WTC11 (cell line): ENCODE measurements around the gene BRK1. TPM values are rescaled to one million over a fixed set of nuclear protein-coding genes. Genes with fewer than 3 reads are reported as not detected.

Experiments used
- ATAC-seq: fragments of 200-7000 bp; cut with Tn5 transposase; 2 replicates; pipeline ENCODE4 v1.10.0; 2021; ENCODE audit warnings: mild to moderate bottlenecking, moderate library complexity
- CTCF ChIA-PET: fragments of 300-600 bp; sonication (Branson Sonifier 250); formaldehyde crosslinking; loops from one replicate; lab custom pipeline; 2021; ENCODE audit warnings: antibody characterized with exemption; lab: Charles Lee
- POLR2A ChIA-PET: fragments of 350-600 bp; sonication (Branson Sonifier 250); formaldehyde crosslinking; loops from one replicate; lab custom pipeline; 2021; ENCODE audit warnings: antibody characterized with exemption; lab: Charles Lee
- DNase-seq: peaks from one replicate; pipeline ENCODE4 v3.0.0; 2021; ENCODE audit warnings: low spot score
- H3K27ac Mint-ChIP-seq: 2 replicates; pipeline ENCODE4 v1.8.0; 2021; ENCODE audit warnings: mixed read lengths
- H3K27me3 Mint-ChIP-seq: 2 replicates; pipeline ENCODE4 v1.8.0; 2021; ENCODE audit warnings: low read depth, mild to moderate bottlenecking, moderate library complexity, mixed read lengths
- H3K36me3 Mint-ChIP-seq: 2 replicates; pipeline ENCODE4 v1.8.0; 2021; ENCODE audit warnings: mixed read lengths
- H3K4me1 Mint-ChIP-seq: 2 replicates; pipeline ENCODE4 v1.8.0; 2022; ENCODE audit warnings: mixed read lengths
- H3K4me3 Mint-ChIP-seq: 2 replicates; pipeline ENCODE4 v1.8.0; 2021; ENCODE audit warnings: mild to moderate bottlenecking, moderate library complexity, mixed read lengths
- H3K9me3 Mint-ChIP-seq: 2 replicates; pipeline ENCODE4 v1.8.0; 2021; ENCODE audit warnings: mixed read lengths
- ATF1 ChIP-seq: sonication (generic); formaldehyde crosslinking; IDR thresholded peaks from 2 replicates; pipeline ENCODE4 v1.8.1; 2023; ENCODE audit warnings: mild to moderate bottlenecking, moderate library complexity, missing genetic modification reagents
- ESRRA ChIP-seq: sonication (generic); formaldehyde crosslinking; IDR thresholded peaks from 2 replicates; pipeline ENCODE4 v1.8.1; 2022; ENCODE audit warnings: mild to moderate bottlenecking, missing genetic modification reagents, borderline replicate concordance
- ETV6 ChIP-seq: sonication (generic); formaldehyde crosslinking; IDR thresholded peaks from 2 replicates; pipeline ENCODE4 v1.8.1; 2022; ENCODE audit warnings: mild to moderate bottlenecking, missing genetic modification reagents
- FOXP1 ChIP-seq: sonication (generic); formaldehyde crosslinking; IDR thresholded peaks from 2 replicates; pipeline ENCODE4 v1.8.0; 2022; ENCODE audit warnings: missing genetic modification reagents, mild to moderate bottlenecking, moderate library complexity, borderline replicate concordance
- GABPB1 ChIP-seq: sonication (generic); formaldehyde crosslinking; IDR thresholded peaks from 2 replicates; pipeline ENCODE4 v1.8.1; 2023; ENCODE audit warnings: mild to moderate bottlenecking, missing genetic modification reagents
- GRHL2 ChIP-seq: fragments of 250-450 bp; sonication (Bioruptor Pico); IDR thresholded peaks from 2 replicates; pipeline ENCODE4 v1.8.0; 2022; ENCODE audit warnings: mild to moderate bottlenecking, moderate library complexity; ENCODE audit not compliant: insufficient replicate concordance, severe bottlenecking
- GTF2I ChIP-seq: fragments of 250-450 bp; sonication (Bioruptor Pico); conservative IDR thresholded peaks from 2 replicates; pipeline ENCODE4 v1.4.0; 2021; ENCODE audit warnings: mild to moderate bottlenecking
- NFATC4 ChIP-seq: fragments of 250-450 bp; sonication (Bioruptor Pico); IDR thresholded peaks from 2 replicates; pipeline ENCODE4 v1.9.0; 2021; ENCODE audit warnings: mild to moderate bottlenecking
- NFE2L1 ChIP-seq: sonication (generic); formaldehyde crosslinking; IDR thresholded peaks from 2 replicates; pipeline ENCODE4 v1.8.1; 2023; ENCODE audit warnings: missing genetic modification reagents
- NFYB ChIP-seq: sonication (generic); formaldehyde crosslinking; conservative IDR thresholded peaks from 2 replicates; pipeline ENCODE4 v1.8.0; 2022; ENCODE audit warnings: low read depth, missing genetic modification reagents
- RELA ChIP-seq: sonication (generic); formaldehyde crosslinking; IDR thresholded peaks from 2 replicates; pipeline ENCODE4 v1.8.1; 2022; ENCODE audit warnings: missing genetic modification reagents, mild to moderate bottlenecking, borderline replicate concordance
- SMAD3 ChIP-seq: sonication (generic); formaldehyde crosslinking; IDR thresholded peaks from 2 replicates; pipeline ENCODE4 v1.8.0; 2022; ENCODE audit warnings: missing genetic modification reagents, mild to moderate bottlenecking, borderline replicate concordance
- SP1 ChIP-seq: sonication (generic); formaldehyde crosslinking; conservative IDR thresholded peaks from 2 replicates; pipeline ENCODE4 v1.8.1; 2022; ENCODE audit warnings: missing genetic modification reagents
- TP53 ChIP-seq: sonication (generic); formaldehyde crosslinking; IDR thresholded peaks from 2 replicates; pipeline ENCODE4 v1.8.1; 2023; ENCODE audit warnings: mild to moderate bottlenecking, missing genetic modification reagents
- ZNF219 ChIP-seq: sonication (generic); formaldehyde crosslinking; IDR thresholded peaks from 2 replicates; pipeline ENCODE4 v1.8.0; 2023; ENCODE audit warnings: missing genetic modification reagents, mild to moderate bottlenecking, borderline replicate concordance
- ZNF263 ChIP-seq: sonication (generic); formaldehyde crosslinking; IDR thresholded peaks from 2 replicates; pipeline ENCODE4 v1.8.1; 2022; ENCODE audit warnings: low read depth, mild to moderate bottlenecking, moderate library complexity, missing genetic modification reagents
- ZNF317 ChIP-seq: sonication (generic); formaldehyde crosslinking; IDR thresholded peaks from 2 replicates; pipeline ENCODE4 v1.8.1; 2023; ENCODE audit warnings: low read depth, mild to moderate bottlenecking, moderate library complexity, missing genetic modification reagents, borderline replicate concordance
- ZNF396 ChIP-seq: fragments of 250-450 bp; sonication (Bioruptor Pico); IDR thresholded peaks from 2 replicates; pipeline ENCODE4 v1.8.0; 2021; ENCODE audit warnings: mild to moderate bottlenecking, moderate library complexity, borderline replicate concordance
- ZNF671 ChIP-seq: fragments of 250-450 bp; sonication (Bioruptor Pico); IDR thresholded peaks from 2 replicates; pipeline ENCODE4 v1.8.0; 2021; ENCODE audit warnings: mild to moderate bottlenecking
- total RNA-seq: library from RNA; stranded (reverse); gene quantifications from 3 replicates; pipeline ENCODE4 v1.2.3, GENCODE V29; 2021
- TF ChIP-seq, protein P1 (sequence below): sonication (generic); formaldehyde crosslinking; IDR thresholded peaks from 2 replicates; pipeline ENCODE4 v1.8.0; 2023; ENCODE audit warnings: mild to moderate bottlenecking, missing genetic modification reagents
- TF ChIP-seq, protein P2 (sequence below): fragments of 250-450 bp; sonication (Bioruptor Pico); conservative IDR thresholded peaks from 2 replicates; pipeline ENCODE4 v1.9.0; 2021; ENCODE audit warnings: mild to moderate bottlenecking
- TF ChIP-seq, protein P3 (sequence below): sonication (generic); formaldehyde crosslinking; IDR thresholded peaks from 2 replicates; pipeline ENCODE4 v1.8.0; 2022; ENCODE audit warnings: mild to moderate bottlenecking, missing genetic modification reagents
- TF ChIP-seq, protein P4 (sequence below): sonication (generic); formaldehyde crosslinking; IDR thresholded peaks from 2 replicates; pipeline ENCODE4 v1.8.1; 2022; ENCODE audit warnings: mild to moderate bottlenecking, moderate library complexity, missing genetic modification reagents
- TF ChIP-seq, protein P5 (sequence below): fragments of 250-450 bp; sonication (Bioruptor Pico); IDR thresholded peaks from 2 replicates; pipeline ENCODE4 v1.9.0; 2021; ENCODE audit warnings: mild to moderate bottlenecking

Gene BRK1
- total RNA-seq, 1 experiment from 2014 or later: 107 TPM

DNA sequence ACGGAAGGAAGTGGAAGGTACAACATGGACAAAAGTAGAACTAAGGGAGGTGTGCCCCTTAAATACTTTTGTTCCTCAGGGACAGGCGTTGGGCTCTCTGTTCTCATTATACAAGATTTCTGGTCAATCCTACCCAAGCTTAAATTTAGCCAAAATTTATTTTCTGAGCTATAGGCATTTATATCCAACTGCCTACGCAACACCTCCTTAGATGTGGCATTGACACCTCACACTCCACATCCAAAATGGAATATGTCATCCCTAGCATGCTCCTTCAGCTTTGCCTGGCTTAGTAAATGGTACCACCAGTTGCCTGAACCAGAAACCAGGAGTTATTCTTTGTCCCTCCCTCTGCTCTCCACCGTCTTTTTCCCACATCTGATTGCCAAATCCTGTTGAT lies 33.6 kb upstream of the BRK1 start (continued):
- no peak for TF ChIP-seq GTF2I (CRISPR knock-in tag)
- no peak for TF ChIP-seq TP53 (CRISPR knock-in tag)

- Mint-ChIP-seq H3K9me3 (no peaks in the 10 kb centered on the region), H3K27me3 (no peaks in the 10 kb centered on the region), H3K4me1 (no peaks in the 10 kb centered on the region), H3K36me3 (peaks cover 67% of the 10 kb centered on the region), H3K4me3 (no peak overlapping the region), H3K27ac (no peak overlapping the region)
- ChIA-PET CTCF (no interaction called here), POLR2A (no interaction called here)
- TF ChIP-seq ZNF396 (no peak), NFE2L1 (CRISPR knock-in tag) (no peak), ESRRA (CRISPR knock-in tag) (no peak), SP1 (no peak), NFATC4 (no peak), GRHL2 (CRISPR knock-in tag) (no peak), GABPB1 (CRISPR knock-in tag) (no peak), ZNF263 (no peak), ATF1 (CRISPR knock-in tag) (no peak), NFYB (CRISPR knock-in tag) (no peak), ETV6 (CRISPR knock-in tag) (no peak), RELA (CRISPR knock-in tag) (no peak), ZNF219 (CRISPR knock-in tag) (no peak), SMAD3 (no peak)
- TF ChIP-seq, protein P1, sequence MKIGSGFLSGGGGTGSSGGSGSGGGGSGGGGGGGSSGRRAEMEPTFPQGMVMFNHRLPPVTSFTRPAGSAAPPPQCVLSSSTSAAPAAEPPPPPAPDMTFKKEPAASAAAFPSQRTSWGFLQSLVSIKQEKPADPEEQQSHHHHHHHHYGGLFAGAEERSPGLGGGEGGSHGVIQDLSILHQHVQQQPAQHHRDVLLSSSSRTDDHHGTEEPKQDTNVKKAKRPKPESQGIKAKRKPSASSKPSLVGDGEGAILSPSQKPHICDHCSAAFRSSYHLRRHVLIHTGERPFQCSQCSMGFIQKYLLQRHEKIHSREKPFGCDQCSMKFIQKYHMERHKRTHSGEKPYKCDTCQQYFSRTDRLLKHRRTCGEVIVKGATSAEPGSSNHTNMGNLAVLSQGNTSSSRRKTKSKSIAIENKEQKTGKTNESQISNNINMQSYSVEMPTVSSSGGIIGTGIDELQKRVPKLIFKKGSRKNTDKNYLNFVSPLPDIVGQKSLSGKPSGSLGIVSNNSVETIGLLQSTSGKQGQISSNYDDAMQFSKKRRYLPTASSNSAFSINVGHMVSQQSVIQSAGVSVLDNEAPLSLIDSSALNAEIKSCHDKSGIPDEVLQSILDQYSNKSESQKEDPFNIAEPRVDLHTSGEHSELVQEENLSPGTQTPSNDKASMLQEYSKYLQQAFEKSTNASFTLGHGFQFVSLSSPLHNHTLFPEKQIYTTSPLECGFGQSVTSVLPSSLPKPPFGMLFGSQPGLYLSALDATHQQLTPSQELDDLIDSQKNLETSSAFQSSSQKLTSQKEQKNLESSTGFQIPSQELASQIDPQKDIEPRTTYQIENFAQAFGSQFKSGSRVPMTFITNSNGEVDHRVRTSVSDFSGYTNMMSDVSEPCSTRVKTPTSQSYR (CRISPR knock-in tag): no peak
- TF ChIP-seq, protein P2, sequence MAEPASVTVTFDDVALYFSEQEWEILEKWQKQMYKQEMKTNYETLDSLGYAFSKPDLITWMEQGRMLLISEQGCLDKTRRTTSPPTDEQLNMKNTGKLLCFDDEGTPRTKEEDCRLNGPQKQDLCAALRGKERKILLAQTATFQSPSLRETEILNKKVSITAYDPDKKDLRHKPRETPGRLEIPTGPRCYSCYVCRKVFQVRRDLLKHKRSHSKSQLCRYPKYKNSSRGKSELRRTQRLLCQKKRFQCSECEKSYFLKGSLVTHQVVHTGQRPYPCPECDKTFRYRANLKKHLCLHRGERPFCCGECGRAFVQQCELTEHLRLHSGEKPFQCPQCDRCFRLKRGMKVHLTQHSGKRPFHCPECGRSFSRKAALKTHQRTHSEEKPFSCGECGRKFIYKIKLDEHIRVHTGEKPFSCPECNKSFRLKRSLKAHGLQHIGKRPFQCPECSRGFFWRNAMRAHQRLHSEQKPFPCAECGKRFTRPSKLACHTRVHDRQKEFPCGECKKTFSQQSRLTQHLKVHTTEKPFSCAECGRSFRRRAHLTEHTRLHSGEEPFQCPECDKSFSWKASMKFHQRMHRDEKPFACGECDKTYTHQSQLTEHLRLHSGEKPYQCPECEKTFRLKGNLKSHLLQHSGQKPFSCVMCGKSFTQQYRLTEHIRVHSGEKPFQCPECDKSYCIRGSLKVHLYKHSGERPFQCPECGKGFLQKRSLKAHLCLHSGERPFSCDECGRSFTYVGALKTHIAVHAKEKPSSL (CRISPR knock-in tag): no peak
- TF ChIP-seq, protein P3, sequence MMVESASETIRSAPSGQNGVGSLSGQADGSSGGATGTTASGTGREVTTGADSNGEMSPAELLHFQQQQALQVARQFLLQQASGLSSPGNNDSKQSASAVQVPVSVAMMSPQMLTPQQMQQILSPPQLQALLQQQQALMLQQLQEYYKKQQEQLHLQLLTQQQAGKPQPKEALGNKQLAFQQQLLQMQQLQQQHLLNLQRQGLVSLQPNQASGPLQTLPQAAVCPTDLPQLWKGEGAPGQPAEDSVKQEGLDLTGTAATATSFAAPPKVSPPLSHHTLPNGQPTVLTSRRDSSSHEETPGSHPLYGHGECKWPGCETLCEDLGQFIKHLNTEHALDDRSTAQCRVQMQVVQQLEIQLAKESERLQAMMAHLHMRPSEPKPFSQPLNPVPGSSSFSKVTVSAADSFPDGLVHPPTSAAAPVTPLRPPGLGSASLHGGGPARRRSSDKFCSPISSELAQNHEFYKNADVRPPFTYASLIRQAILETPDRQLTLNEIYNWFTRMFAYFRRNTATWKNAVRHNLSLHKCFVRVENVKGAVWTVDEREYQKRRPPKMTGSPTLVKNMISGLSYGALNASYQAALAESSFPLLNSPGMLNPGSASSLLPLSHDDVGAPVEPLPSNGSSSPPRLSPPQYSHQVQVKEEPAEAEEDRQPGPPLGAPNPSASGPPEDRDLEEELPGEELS: no peak
- DNase-seq (no peak), ATAC-seq (no peak)
These were observed 29.7 kb upstream of the BRK1 start for GRCh38 chr3:10085738-10086137.

- POLR2A ChIA-PET: no interaction called here
- DNase-seq: no peak
- no peaks in the 10 kb centered on the region for H3K4me1 Mint-ChIP-seq
- TF ChIP-seq ZNF317 (CRISPR knock-in tag) (no peak), ZNF671 (CRISPR knock-in tag) (no peak), NFATC4 (no peak), FOXP1 (CRISPR knock-in tag) (no peak)
- TF ChIP-seq, protein P4, sequence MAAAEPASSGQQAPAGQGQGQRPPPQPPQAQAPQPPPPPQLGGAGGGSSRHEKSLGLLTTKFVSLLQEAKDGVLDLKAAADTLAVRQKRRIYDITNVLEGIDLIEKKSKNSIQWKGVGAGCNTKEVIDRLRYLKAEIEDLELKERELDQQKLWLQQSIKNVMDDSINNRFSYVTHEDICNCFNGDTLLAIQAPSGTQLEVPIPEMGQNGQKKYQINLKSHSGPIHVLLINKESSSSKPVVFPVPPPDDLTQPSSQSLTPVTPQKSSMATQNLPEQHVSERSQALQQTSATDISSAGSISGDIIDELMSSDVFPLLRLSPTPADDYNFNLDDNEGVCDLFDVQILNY (CRISPR knock-in tag): no peak
- TF ChIP-seq, protein P5, sequence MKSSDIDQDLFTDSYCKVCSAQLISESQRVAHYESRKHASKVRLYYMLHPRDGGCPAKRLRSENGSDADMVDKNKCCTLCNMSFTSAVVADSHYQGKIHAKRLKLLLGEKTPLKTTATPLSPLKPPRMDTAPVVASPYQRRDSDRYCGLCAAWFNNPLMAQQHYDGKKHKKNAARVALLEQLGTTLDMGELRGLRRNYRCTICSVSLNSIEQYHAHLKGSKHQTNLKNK (CRISPR knock-in tag): no peak
- H3K4me3 Mint-ChIP-seq: no peak overlapping the region
- no peak for ATAC-seq
- H3K9me3 Mint-ChIP-seq: no peaks in the 10 kb centered on the region
- no peak overlapping the region for H3K27ac Mint-ChIP-seq
- CTCF ChIA-PET: no interaction called here
- peaks cover 66% of the 10 kb centered on the region for H3K36me3 Mint-ChIP-seq
- no peaks in the 10 kb centered on the region for H3K27me3 Mint-ChIP-seq
These were observed 27.2 kb upstream of the BRK1 start for GRCh38 chr3:10088256-10088655.
